Measurements from ENCODE around the gene ZG16. TPM values are rescaled to one million over a fixed set of nuclear protein-coding genes. Genes with fewer than 3 reads are reported as not detected.

ZG16 gene
- total RNA-seq, 2 experiments from 2014 or later: not detected

GRCh38 chr16:29809850-29810698 lies 32.0 kb downstream of the ZG16 start:
- ChIA-PET CTCF (interaction anchor here (2.4 kb wide), 1 partner anchor 38 kb away, joined by 18 read pairs; no protein-coding TSS in a partner anchor), POLR2A (interaction anchor here (0.6 kb wide), 1 partner anchor 17 kb away, joined by 3 read pairs; no protein-coding TSS in a partner anchor)
- H3K27me3 Mint-ChIP-seq: no peaks in the 10 kb centered on the region
- peaks cover 39% of the 10 kb centered on the region for H3K36me3 Mint-ChIP-seq (ENCODE audit: low read depth)
- intact Hi-C loops (cut with DNase I, micrococcal nuclease): loop anchor here (2.0 to 10.0 kb wide), 6 partner anchors 109 to 1598 kb away; partner anchors contain the start of genes FBXL19 (in 1 of the 2), HIRIP3 (in 1 of the 2), INO80E (in 1 of the 2) and SBK1 (in 1 of the 2)
- no peaks in the 10 kb centered on the region for H3K9me3 Mint-ChIP-seq (ENCODE audit: low read depth)
- peak overlapping the region; percentile 75 for H3K27ac Mint-ChIP-seq
- peak; percentile 63 for DNase-seq
- peaks cover 54% of the 10 kb centered on the region for H3K4me1 Mint-ChIP-seq
- ATAC-seq: no peak
- peak overlapping the region; percentile 73 for H3K4me3 Mint-ChIP-seq

GRCh38 chr16:29810699-29811169 lies 32.7 kb downstream of the ZG16 start:
- CTCF ChIA-PET: interaction anchor here (2.4 kb wide), 1 partner anchor 37 kb away, joined by 18 read pairs; no protein-coding TSS in a partner anchor

GRCh38 chr16:29811170-29811895 lies 33.3 kb downstream of the ZG16 start:
- DNase-seq: peak; percentile 90
- H3K9me3 Mint-ChIP-seq (ENCODE audit: low read depth): no peaks in the 10 kb centered on the region
- peak overlapping the region; percentile 75 for H3K27ac Mint-ChIP-seq
- peak overlapping the region; percentile 73 for H3K4me3 Mint-ChIP-seq
- CTCF ChIA-PET: interaction anchor here (0.9 to 2.4 kb wide), 2 partner anchors 9 to 37 kb away, joined by 4 to 18 read pairs; partner anchors contain the start of gene MVP
- POLR2A ChIA-PET: interaction anchor here (0.5 to 1.6 kb wide), 3 partner anchors 16 to 168 kb away, joined by 3 to 10 read pairs (median 5); no protein-coding TSS in a partner anchor
- no peaks in the 10 kb centered on the region for H3K27me3 Mint-ChIP-seq
- H3K36me3 Mint-ChIP-seq (ENCODE audit: low read depth): peaks cover 36% of the 10 kb centered on the region
- intact Hi-C loops (cut with DNase I, micrococcal nuclease): loop anchor here in 1 of 2 experiments (10.0 kb wide), 1 partner anchor 183 kb away; the partner anchor contains the start of genes HIRIP3 and INO80E
- peak; percentile 47 for ATAC-seq
- H3K4me1 Mint-ChIP-seq: peaks cover 58% of the 10 kb centered on the region

More at GRCh38 chr16:29810699-29811169, 32.7 kb downstream of the ZG16 start:
- H3K4me1 Mint-ChIP-seq: peaks cover 57% of the 10 kb centered on the region
- DNase-seq (no peak), ATAC-seq (no peak)
- H3K27ac Mint-ChIP-seq: peak overlapping the region; percentile 75
- peak overlapping the region; percentile 73 for H3K4me3 Mint-ChIP-seq
- no peaks in the 10 kb centered on the region for H3K9me3 Mint-ChIP-seq (ENCODE audit: low read depth)
- no peaks in the 10 kb centered on the region for H3K27me3 Mint-ChIP-seq
- peaks cover 36% of the 10 kb centered on the region for H3K36me3 Mint-ChIP-seq (ENCODE audit: low read depth)
- POLR2A ChIA-PET: interaction anchor here (0.6 kb wide), 1 partner anchor 37 kb away, joined by 10 read pairs; no protein-coding TSS in a partner anchor
- intact Hi-C loops (cut with DNase I, micrococcal nuclease): loop anchor here in 1 of 2 experiments (10.0 kb wide), 1 partner anchor 184 kb away; the partner anchor contains the start of genes HIRIP3 and INO80E

- Mint-ChIP-seq H3K27me3 (no peaks in the 10 kb centered on the region), H3K4me3 (peak within 1 kb of the TSS; percentile 73), H3K9me3 (ENCODE audit: low read depth) (no peaks in the 10 kb centered on the region), H3K36me3 (ENCODE audit: low read depth) (peaks cover 37% of the 10 kb centered on the region), H3K27ac (peak within 1 kb of the TSS; percentile 75), H3K4me1 (peaks cover 58% of the 10 kb centered on the region)
- ATAC-seq (no peak), DNase-seq (peak; percentile 77)
- ChIA-PET CTCF (interaction anchor here (0.9 to 2.4 kb wide), 2 partner anchors 9 to 36 kb away, joined by 4 to 18 read pairs; partner anchors contain the start of gene MVP), POLR2A (interaction anchor here (0.5 to 1.6 kb wide), 2 partner anchors 16 to 169 kb away, joined by 3 to 5 read pairs; no protein-coding TSS in a partner anchor)
- intact Hi-C loops (cut with DNase I, micrococcal nuclease): loop anchor here (2.0 to 10.0 kb wide), 2 partner anchors 183 to 989 kb away; partner anchors contain the start of genes ATXN2L (in 1 of the 2), HIRIP3 (in 1 of the 2) and INO80E (in 1 of the 2)
Observed at GRCh38 chr16:29811896-29812665, 34.0 kb downstream of the ZG16 start, which contains the start of gene PRRT2. PRRT2 (plus strand) TSS chr16:29812193; CDS start chr16:29813055, 862 bp downstream.

GRCh38 chr16:29812754-29813643 lies 34.9 kb downstream of the ZG16 start:
- H3K27ac Mint-ChIP-seq: no peak overlapping the region
- peaks cover 61% of the 10 kb centered on the region for H3K4me1 Mint-ChIP-seq

GRCh38 chr16:29813644-29814562 lies 35.8 kb downstream of the ZG16 start:
- Mint-ChIP-seq H3K9me3 (ENCODE audit: low read depth) (no peaks in the 10 kb centered on the region), H3K36me3 (ENCODE audit: low read depth) (peaks cover 33% of the 10 kb centered on the region), H3K27me3 (no peaks in the 10 kb centered on the region), H3K27ac (no peak overlapping the region), H3K4me3 (no peak overlapping the region), H3K4me1 (peaks cover 62% of the 10 kb centered on the region)
- intact Hi-C loops (cut with DNase I, micrococcal nuclease): loop anchor here (2.0 to 10.0 kb wide), 2 partner anchors 181 to 991 kb away; partner anchors contain the start of genes ATXN2L (in 1 of the 2), HIRIP3 (in 1 of the 2) and INO80E (in 1 of the 2)
- ATAC-seq (no peak), DNase-seq (no peak)
- POLR2A ChIA-PET: interaction anchor here (0.6 kb wide), 1 partner anchor 19 kb away, joined by 4 read pairs; no protein-coding TSS in a partner anchor
- CTCF ChIA-PET: interaction anchor here (0.8 kb wide), 1 partner anchor 34 kb away, joined by 3 read pairs; no protein-coding TSS in a partner anchor

More at GRCh38 chr16:29812754-29813643, 34.9 kb downstream of the ZG16 start:
- H3K36me3 Mint-ChIP-seq (ENCODE audit: low read depth): peaks cover 33% of the 10 kb centered on the region
- no peaks in the 10 kb centered on the region for H3K9me3 Mint-ChIP-seq (ENCODE audit: low read depth)
- H3K27me3 Mint-ChIP-seq: no peaks in the 10 kb centered on the region
- no peak for DNase-seq
- intact Hi-C loops (cut with DNase I, micrococcal nuclease): loop anchor here (2.0 to 10.0 kb wide), 2 partner anchors 182 to 990 kb away; partner anchors contain the start of genes ATXN2L (in 1 of the 2), HIRIP3 (in 1 of the 2) and INO80E (in 1 of the 2)
- no peak for ATAC-seq
- peak overlapping the region; percentile 73 for H3K4me3 Mint-ChIP-seq
- POLR2A ChIA-PET: no interaction called here
- CTCF ChIA-PET: interaction anchor here (0.8 to 2.4 kb wide), 3 partner anchors 8 to 35 kb away, joined by 3 to 18 read pairs (median 4); partner anchors contain the start of gene MVP

GRCh38 chr16:29814592-29814991 lies 36.5 kb downstream of the ZG16 start:
- peaks cover 65% of the 10 kb centered on the region for H3K4me1 Mint-ChIP-seq
- no peaks in the 10 kb centered on the region for H3K9me3 Mint-ChIP-seq (ENCODE audit: low read depth)
- DNase-seq: no peak
- peak overlapping the region; percentile 97 for H3K27ac Mint-ChIP-seq
- peak overlapping the region; percentile 84 for H3K4me3 Mint-ChIP-seq
- intact Hi-C loops (cut with DNase I, micrococcal nuclease): loop anchor here in 1 of 2 experiments (10.0 kb wide), 1 partner anchor 180 kb away; the partner anchor contains the start of genes HIRIP3 and INO80E
- no peak for ATAC-seq
- POLR2A ChIA-PET: no interaction called here
- H3K36me3 Mint-ChIP-seq (ENCODE audit: low read depth): peaks cover 33% of the 10 kb centered on the region
- H3K27me3 Mint-ChIP-seq: no peaks in the 10 kb centered on the region
- CTCF ChIA-PET: interaction anchor here (1.2 to 2.9 kb wide), 2 partner anchors 12 to 36 kb away, joined by 3 to 36 read pairs; no protein-coding TSS in a partner anchor

GRCh38 chr16:29815032-29815721 lies 37.1 kb downstream of the ZG16 start:
- POLR2A ChIA-PET: interaction anchor here (0.6 to 2.6 kb wide), 5 partner anchors 8 to 33 kb away, joined by 3 to 36 read pairs (median 6); partner anchors contain the start of gene MAZ
- peak overlapping the region; percentile 97 for H3K27ac Mint-ChIP-seq
- H3K36me3 Mint-ChIP-seq (ENCODE audit: low read depth): peaks cover 33% of the 10 kb centered on the region
- no peak for ATAC-seq
- peaks cover 66% of the 10 kb centered on the region for H3K4me1 Mint-ChIP-seq
- intact Hi-C loops (cut with DNase I, micrococcal nuclease): loop anchor here in 1 of 2 experiments (1.0 to 10.0 kb wide), 2 partner anchors 25 to 180 kb away; partner anchors contain the start of genes HIRIP3, INO80E and KIF22
- H3K27me3 Mint-ChIP-seq: no peaks in the 10 kb centered on the region
- CTCF ChIA-PET: interaction anchor here (0.6 to 2.9 kb wide), 21 partner anchors 8 to 240 kb away, joined by 3 to 39 read pairs (median 4); partner anchors contain the start of genes KIF22, MAZ and TAOK2
- H3K9me3 Mint-ChIP-seq (ENCODE audit: low read depth): no peaks in the 10 kb centered on the region
- H3K4me3 Mint-ChIP-seq: peak overlapping the region; percentile 84
- peak; percentile 73 for DNase-seq
